Mononuclear cell (primary cell): ENCODE data around the gene PPP4R4. TPM values are rescaled to one million over a fixed set of nuclear protein-coding genes. Genes with fewer than 3 reads are reported as not detected.
"Not testable (repeated sequence)": the region's sequence is repeated elsewhere in the genome, so short reads cannot be mapped to it uniquely, and the experiment has no call there.

Experiments
- H3K27me3 ChIP-seq: 2 replicates; pipeline ENCODE4 v1.6.0; 2011; ENCODE audit warnings: low read length, control low read depth; ENCODE audit not compliant: insufficient read depth
- H3K4me1 ChIP-seq: 2 replicates; pipeline ENCODE4 v1.5.1; 2011; ENCODE audit warnings: mild to moderate bottlenecking, low read length, control low read depth; ENCODE audit not compliant: insufficient read depth
- H3K4me3 ChIP-seq: 2 replicates; pipeline ENCODE4 v1.5.1; 2011; ENCODE audit warnings: mild to moderate bottlenecking, low read length, moderate library complexity
- H3K9me3 ChIP-seq: 2 replicates; pipeline ENCODE4 v1.5.1; 2011; ENCODE audit warnings: low read depth, mild to moderate bottlenecking, control low read depth, low read length
- total RNA-seq: library from RNA; depleted of rRNA; stranded (reverse); fragments of >200 nt; gene quantifications from one replicate; pipeline ENCODE4 v1.2.3, GENCODE V29; 2012

PPP4R4 gene
- total RNA-seq, 1 donor, result 0.84 TPM

GRCh38 chr14:94138251-94138650 is 35.9 kb upstream of the PPP4R4 start:
- H3K27me3 ChIP-seq, result no peaks in the 10 kb centered on the region
- no peaks in the 10 kb centered on the region for H3K9me3 ChIP-seq
- H3K4me3 ChIP-seq, result no peak overlapping the region
- peaks cover 4% of the 10 kb centered on the region for H3K4me1 ChIP-seq

- Histone ChIP-seq H3K4me1 (peaks cover 4% of the 10 kb centered on the region), H3K9me3 (no peaks in the 10 kb centered on the region), H3K27me3 (no peaks in the 10 kb centered on the region), H3K4me3 (no peak overlapping the region)
Measured at GRCh38 chr14:94139006-94139405, 35.1 kb upstream of the PPP4R4 start.

- peaks cover 4% of the 10 kb centered on the region for H3K4me1 ChIP-seq
- H3K4me3 ChIP-seq, result no peak overlapping the region
- no peaks in the 10 kb centered on the region for H3K9me3 ChIP-seq
- H3K27me3 ChIP-seq, result no peaks in the 10 kb centered on the region
Measured at GRCh38 chr14:94139421-94139820, 34.7 kb upstream of the PPP4R4 start.

- Histone ChIP-seq H3K27me3 (no peaks in the 10 kb centered on the region), H3K4me1 (peaks cover 9% of the 10 kb centered on the region), H3K4me3 (no peak overlapping the region), H3K9me3 (no peaks in the 10 kb centered on the region)
Measured at GRCh38 chr14:94142247-94142646, 31.9 kb upstream of the PPP4R4 start.

GRCh38 chr14:94142836-94143235 is 31.3 kb upstream of the PPP4R4 start:
- peaks cover 9% of the 10 kb centered on the region for H3K4me1 ChIP-seq
- H3K27me3 ChIP-seq, result no peaks in the 10 kb centered on the region
- H3K4me3 ChIP-seq, result no peak overlapping the region
- H3K9me3 ChIP-seq, result no peaks in the 10 kb centered on the region

GRCh38 chr14:94143239-94143638 is 30.9 kb upstream of the PPP4R4 start:
- H3K27me3 ChIP-seq, result no peaks in the 10 kb centered on the region
- H3K4me3 ChIP-seq, result no peak overlapping the region
- H3K9me3 ChIP-seq, result no peaks in the 10 kb centered on the region
- peaks cover 9% of the 10 kb centered on the region for H3K4me1 ChIP-seq

GRCh38 chr14:94143711-94144110 is 30.4 kb upstream of the PPP4R4 start:
- H3K27me3 ChIP-seq, result no peaks in the 10 kb centered on the region
- H3K4me3 ChIP-seq, result no peak overlapping the region
- peaks cover 9% of the 10 kb centered on the region for H3K4me1 ChIP-seq
- no peaks in the 10 kb centered on the region for H3K9me3 ChIP-seq

- Histone ChIP-seq H3K4me1 (peaks cover 9% of the 10 kb centered on the region), H3K27me3 (no peaks in the 10 kb centered on the region), H3K4me3 (no peak overlapping the region)
Measured at GRCh38 chr14:94144765-94145164, 29.4 kb upstream of the PPP4R4 start.

GRCh38 chr14:94145902-94146527 is 28.1 kb upstream of the PPP4R4 start:
- Histone ChIP-seq H3K4me3 (no peak overlapping the region), H3K9me3 (no peaks in the 10 kb centered on the region), H3K4me1 (peaks cover 9% of the 10 kb centered on the region), H3K27me3 (no peaks in the 10 kb centered on the region)

More at GRCh38 chr14:94144765-94145164, 29.4 kb upstream of the PPP4R4 start:
- H3K9me3 ChIP-seq, result no peaks in the 10 kb centered on the region

GRCh38 chr14:94152676-94153075 is 21.4 kb upstream of the PPP4R4 start:
- H3K4me3 ChIP-seq, result no peak overlapping the region
- H3K4me1 ChIP-seq, result no peaks in the 10 kb centered on the region
- peaks cover 3% of the 10 kb centered on the region for H3K27me3 ChIP-seq
- no peaks in the 10 kb centered on the region for H3K9me3 ChIP-seq

GRCh38 chr14:94153750-94154342 is 20.3 kb upstream of the PPP4R4 start:
- Histone ChIP-seq H3K27me3 (peaks cover 3% of the 10 kb centered on the region), H3K4me1 (peaks cover 7% of the 10 kb centered on the region), H3K9me3 (no peaks in the 10 kb centered on the region), H3K4me3 (no peak overlapping the region)

GRCh38 chr14:94156143-94156542 is 18.0 kb upstream of the PPP4R4 start:
- H3K4me1 ChIP-seq, result peaks cover 13% of the 10 kb centered on the region
- not testable (repeated sequence) for H3K9me3 ChIP-seq, H3K27me3 ChIP-seq, H3K4me3 ChIP-seq

GRCh38 chr14:94157197-94157596 is 16.9 kb upstream of the PPP4R4 start:
- Histone ChIP-seq H3K4me3 (no peak overlapping the region), H3K4me1 (peaks cover 16% of the 10 kb centered on the region), H3K9me3 (no peaks in the 10 kb centered on the region), H3K27me3 (peaks cover 3% of the 10 kb centered on the region)

GRCh38 chr14:94158239-94158883 is 15.8 kb upstream of the PPP4R4 start:
- Histone ChIP-seq H3K27me3 (peaks cover 3% of the 10 kb centered on the region), H3K4me1 (peaks cover 21% of the 10 kb centered on the region), H3K9me3 (no peaks in the 10 kb centered on the region), H3K4me3 (no peak overlapping the region)

GRCh38 chr14:94161058-94161457 is 13.1 kb upstream of the PPP4R4 start:
- Histone ChIP-seq H3K27me3 (peaks cover 3% of the 10 kb centered on the region), H3K4me1 (peaks cover 23% of the 10 kb centered on the region), H3K9me3 (no peaks in the 10 kb centered on the region)

GRCh38 chr14:94161981-94162380 is 12.1 kb upstream of the PPP4R4 start:
- Histone ChIP-seq H3K4me1 (peaks cover 23% of the 10 kb centered on the region), H3K4me3 (no peak overlapping the region), H3K27me3 (no peaks in the 10 kb centered on the region), H3K9me3 (no peaks in the 10 kb centered on the region)

More at GRCh38 chr14:94161058-94161457, 13.1 kb upstream of the PPP4R4 start:
- no peak overlapping the region for H3K4me3 ChIP-seq
